Natural killer cell (primary cell): Measurements from ENCODE around the gene KRTAP5-6. TPM values are rescaled to one million over a fixed set of nuclear protein-coding genes. Genes with fewer than 3 reads are reported as not detected.
A peak's percentile ranks its signal among the peaks of the same experiment; 100 is the strongest.

Experiments
- ATAC-seq, 3 donors: fragments of 150-1000 bp in 2 of 3; fragments of 200-7000 bp in 1 of 3; cut with Tn5 transposase; 1 replicate in 1 of 3; 2 replicates in 2 of 3; pipeline ENCODE4 v1.10.0; 2021; ENCODE audit warnings: mild to moderate bottlenecking in 2 of 3, moderate library complexity in 2 of 3
- DNase-seq, 2 donors: peaks; one replicate each; pipeline versions ENCODE4 v3.0.0 to v3.0.0-alpha.2; 2013 to 2021; ENCODE audit warnings: mixed read lengths in 1 of 2
- H3K27ac ChIP-seq: one replicate; pipeline ENCODE4 v1.5.1; 2013; ENCODE audit warnings: mild to moderate bottlenecking, low read length
- H3K27me3 ChIP-seq: one replicate; pipeline ENCODE4 v1.6.1; 2013; ENCODE audit warnings: low read length; ENCODE audit not compliant: control insufficient read depth, insufficient read depth
- H3K36me3 ChIP-seq: one replicate; pipeline ENCODE4 v1.6.1; 2013; ENCODE audit warnings: low read length; ENCODE audit not compliant: control insufficient read depth, insufficient read depth
- H3K4me1 ChIP-seq: one replicate; pipeline ENCODE4 v1.6.1; 2013; ENCODE audit warnings: low read length; ENCODE audit not compliant: control insufficient read depth, insufficient read depth
- H3K4me3 ChIP-seq: one replicate; pipeline ENCODE4 v1.5.1; 2013; ENCODE audit warnings: low read length
- H3K9me3 ChIP-seq: one replicate; pipeline ENCODE4 v1.6.1; 2013; ENCODE audit warnings: low read length; ENCODE audit not compliant: control insufficient read depth, insufficient read depth
- H3K27ac Mint-ChIP-seq, 2 donors: one replicate each; pipeline ENCODE4 v1.8.0; 2022; ENCODE audit warnings: mild to moderate bottlenecking in 2 of 2, mixed read lengths in 2 of 2, moderate library complexity in 1 of 2
- H3K27me3 Mint-ChIP-seq, 2 donors: one replicate each; pipeline ENCODE4 v1.8.0; 2022; ENCODE audit warnings: low read depth in 2 of 2, mixed read lengths in 2 of 2
- H3K36me3 Mint-ChIP-seq: one replicate; pipeline ENCODE4 v1.8.0; 2022; ENCODE audit warnings: mixed read lengths
- H3K4me1 Mint-ChIP-seq, 2 donors: one replicate each; pipeline ENCODE4 v1.8.0; 2022; ENCODE audit warnings: mixed read lengths in 2 of 2
- H3K4me3 Mint-ChIP-seq: one replicate; pipeline ENCODE4 v1.8.0; 2022; ENCODE audit warnings: mild to moderate bottlenecking, moderate library complexity, mixed read lengths
- H3K9me3 Mint-ChIP-seq, 2 donors: one replicate each; pipeline ENCODE4 v1.8.0; 2022; ENCODE audit warnings: mixed read lengths in 2 of 2
- WGBS: methylation state at CpG from one replicate; pipeline ENCODE4 v1.1.7; 2013; ENCODE audit warnings: missing lambda C conversion rate; ENCODE audit not compliant: insufficient coverage; 5-methylcytosine and 5-hydroxymethylcytosine counted together
- intact Hi-C: fragments of 100-400 bp; cut with micrococcal nuclease; formaldehyde crosslinking; loops from one replicate; pipeline ENCODE4 v1.14.2; 2022
- total RNA-seq, 4 donors: library from RNA; stranded (reverse); fragments of 120-200 nt in 1 of 4; gene quantifications; one replicate each; pipeline versions ENCODE4 v1.2.3 to v1.2.4, GENCODE V29; 2013 to 2022
- TF ChIP-seq, protein P1 (sequence below): fragments of 200-600 bp; IDR thresholded peaks from one replicate; pipeline ENCODE4 v1.8.0; 2022; ENCODE audit warnings: antibody characterized with exemption

KRTAP5-6 gene
- total RNA-seq, 3 donors from 2014 or later (not counting 1 experiment from before 2014, with no cell fraction given): not detected

DNA sequence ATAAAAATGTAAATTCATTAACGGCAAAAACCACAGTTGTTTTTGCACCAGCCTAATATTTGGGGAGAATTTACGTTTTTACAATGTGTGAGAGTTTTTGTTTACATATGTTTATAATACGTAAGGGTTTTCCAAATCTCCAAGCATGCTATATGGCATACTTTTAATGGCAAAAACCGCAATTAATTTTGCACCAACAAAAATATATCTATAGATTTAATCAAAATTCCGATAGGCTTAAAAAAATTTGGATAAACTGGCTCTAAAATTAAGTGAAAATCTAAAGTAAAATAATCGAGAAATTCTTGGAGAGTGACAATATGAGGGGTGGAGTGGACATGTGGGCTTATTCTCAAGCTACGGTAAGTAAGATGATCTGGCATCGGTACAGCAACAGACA, 22.8 kb downstream of the KRTAP5-6 start:
- no peak overlapping the region for H3K4me3 ChIP-seq
- TF ChIP-seq, protein P1, sequence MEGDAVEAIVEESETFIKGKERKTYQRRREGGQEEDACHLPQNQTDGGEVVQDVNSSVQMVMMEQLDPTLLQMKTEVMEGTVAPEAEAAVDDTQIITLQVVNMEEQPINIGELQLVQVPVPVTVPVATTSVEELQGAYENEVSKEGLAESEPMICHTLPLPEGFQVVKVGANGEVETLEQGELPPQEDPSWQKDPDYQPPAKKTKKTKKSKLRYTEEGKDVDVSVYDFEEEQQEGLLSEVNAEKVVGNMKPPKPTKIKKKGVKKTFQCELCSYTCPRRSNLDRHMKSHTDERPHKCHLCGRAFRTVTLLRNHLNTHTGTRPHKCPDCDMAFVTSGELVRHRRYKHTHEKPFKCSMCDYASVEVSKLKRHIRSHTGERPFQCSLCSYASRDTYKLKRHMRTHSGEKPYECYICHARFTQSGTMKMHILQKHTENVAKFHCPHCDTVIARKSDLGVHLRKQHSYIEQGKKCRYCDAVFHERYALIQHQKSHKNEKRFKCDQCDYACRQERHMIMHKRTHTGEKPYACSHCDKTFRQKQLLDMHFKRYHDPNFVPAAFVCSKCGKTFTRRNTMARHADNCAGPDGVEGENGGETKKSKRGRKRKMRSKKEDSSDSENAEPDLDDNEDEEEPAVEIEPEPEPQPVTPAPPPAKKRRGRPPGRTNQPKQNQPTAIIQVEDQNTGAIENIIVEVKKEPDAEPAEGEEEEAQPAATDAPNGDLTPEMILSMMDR: no peak
- Mint-ChIP-seq H3K9me3 (no peaks in the 10 kb centered on the region), H3K36me3 (no peaks in the 10 kb centered on the region), H3K27me3 (peaks cover 0 to 4% of the 10 kb centered on the region in 2 donors), H3K27ac (no peak overlapping the region), H3K4me3 (no peak overlapping the region), H3K4me1 (no peaks in the 10 kb centered on the region)
- ATAC-seq (no peak), DNase-seq (no peak)
- no peaks in the 10 kb centered on the region for H3K36me3 ChIP-seq
- H3K4me1 ChIP-seq: no peaks in the 10 kb centered on the region
- H3K27ac ChIP-seq: no peak overlapping the region
- no peaks in the 10 kb centered on the region for H3K27me3 ChIP-seq
- H3K9me3 ChIP-seq: no peaks in the 10 kb centered on the region
- WGBS: 92% methylated on average over 4 of the region's 8 CpGs
- intact Hi-C loops: no loop called here

DNA sequence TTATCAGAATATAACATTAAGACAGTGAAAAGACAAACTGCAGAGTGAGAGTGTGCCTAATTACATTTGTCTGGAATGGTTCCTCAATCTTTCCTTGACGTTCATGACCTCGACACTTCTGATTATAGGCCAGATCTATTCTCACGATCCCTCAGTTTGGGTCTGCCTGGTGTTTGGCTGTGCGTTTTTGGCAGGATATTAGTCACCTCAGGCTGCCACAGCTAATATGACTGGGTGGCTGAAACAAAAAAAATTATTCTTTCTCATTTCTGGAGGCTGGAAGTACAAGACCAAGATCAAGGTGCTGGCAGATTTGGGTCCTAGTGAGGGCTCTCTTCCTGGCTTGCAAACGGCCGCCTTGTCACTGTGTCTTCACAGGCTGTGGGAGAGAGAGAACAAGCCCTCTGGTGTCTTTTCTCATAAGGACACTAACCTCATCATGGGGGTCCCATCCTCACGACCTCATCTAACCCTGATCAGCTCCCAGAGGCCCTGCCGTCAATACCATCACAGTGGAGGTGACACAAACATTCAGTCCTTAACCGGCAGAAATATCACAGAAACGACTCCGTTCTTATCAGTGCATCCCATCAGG, 30.2 kb downstream of the KRTAP5-6 start:
- ATAC-seq (no peak), DNase-seq (no peak)
- Mint-ChIP-seq H3K9me3 (no peaks in the 10 kb centered on the region), H3K4me1 (peaks cover 40 to 48% of the 10 kb centered on the region in 2 donors), H3K36me3 (no peaks in the 10 kb centered on the region), H3K27me3 (peaks cover 11 to 28% of the 10 kb centered on the region in 2 donors), H3K4me3 (no peak overlapping the region), H3K27ac (no peak overlapping the region)
- intact Hi-C loops: no loop called here
- Histone ChIP-seq H3K27me3 (no peaks in the 10 kb centered on the region), H3K4me1 (peaks cover 23% of the 10 kb centered on the region), H3K27ac (no peak overlapping the region), H3K9me3 (no peaks in the 10 kb centered on the region), H3K4me3 (no peak overlapping the region), H3K36me3 (no peaks in the 10 kb centered on the region)
- WGBS: 66% methylated on average over 11 of the region's 11 CpGs
- TF ChIP-seq, protein P1: no peak

DNA sequence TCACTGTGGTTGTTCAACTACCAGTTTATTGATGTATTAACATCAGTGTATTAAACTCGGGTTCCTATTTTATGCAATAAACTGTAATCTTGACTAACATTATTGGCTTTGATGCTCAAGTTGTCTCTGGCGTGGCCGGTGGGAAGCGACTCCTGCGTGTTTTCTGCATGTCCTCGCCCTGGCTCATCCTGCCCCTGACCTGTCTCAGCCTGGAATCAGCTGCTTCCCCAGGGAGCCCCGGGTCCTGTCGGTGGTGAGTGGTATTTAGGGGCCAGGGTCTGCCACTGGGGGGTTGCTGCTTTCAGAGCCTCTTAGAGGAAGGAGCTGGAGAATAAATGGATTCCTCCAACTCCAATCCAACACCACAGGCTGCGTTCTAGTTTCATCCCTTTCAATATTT, 30.9 kb downstream of the KRTAP5-6 start:
- intact Hi-C loops: no loop called here
- Histone ChIP-seq H3K27ac (no peak overlapping the region), H3K27me3 (no peaks in the 10 kb centered on the region), H3K36me3 (no peaks in the 10 kb centered on the region), H3K4me3 (no peak overlapping the region), H3K4me1 (peaks cover 23% of the 10 kb centered on the region), H3K9me3 (no peaks in the 10 kb centered on the region)
- H3K4me1 Mint-ChIP-seq: peaks cover 40 to 48% of the 10 kb centered on the region in 2 donors
- H3K4me3 Mint-ChIP-seq: no peak overlapping the region
- H3K9me3 Mint-ChIP-seq: no peaks in the 10 kb centered on the region
- peaks cover 12 to 28% of the 10 kb centered on the region in 2 donors for H3K27me3 Mint-ChIP-seq
- ATAC-seq (no peak), DNase-seq (no peak)
- H3K36me3 Mint-ChIP-seq: no peaks in the 10 kb centered on the region
- TF ChIP-seq, protein P1: no peak
- whole genome bisulfite sequencing: 87% methylated on average over 9 of the region's 9 CpGs
- H3K27ac Mint-ChIP-seq: no peak overlapping the region

DNA sequence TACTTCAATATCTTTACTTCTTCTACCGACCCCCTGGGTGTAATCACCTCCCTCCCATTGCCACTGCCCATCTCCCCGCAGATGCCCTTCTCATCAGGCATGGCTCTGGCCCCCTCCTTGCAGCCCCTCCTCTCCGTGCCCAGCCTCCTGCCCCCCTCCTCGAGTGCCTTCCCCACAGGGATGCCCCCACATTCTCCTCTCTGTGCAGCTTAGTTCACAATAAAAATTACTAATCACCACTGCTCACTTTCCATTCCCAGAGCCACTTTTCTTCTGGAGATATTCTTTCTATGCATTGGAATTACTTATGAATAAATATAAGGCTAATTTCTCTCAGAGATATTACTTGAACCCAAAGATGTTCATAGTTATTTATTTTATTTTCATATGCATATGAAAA, 31.3 kb downstream of the KRTAP5-6 start:
- no peaks in the 10 kb centered on the region for H3K36me3 ChIP-seq
- H3K27ac ChIP-seq: no peak overlapping the region
- ATAC-seq (no peak), DNase-seq (no peak)
- Mint-ChIP-seq H3K9me3 (no peaks in the 10 kb centered on the region), H3K4me1 (peaks cover 41 to 48% of the 10 kb centered on the region in 2 donors), H3K36me3 (no peaks in the 10 kb centered on the region), H3K27me3 (peaks cover 13 to 26% of the 10 kb centered on the region in 2 donors), H3K27ac (peak overlapping the region in 1 of 2 donors; percentile 25), H3K4me3 (no peak overlapping the region)
- H3K4me1 ChIP-seq: peaks cover 26% of the 10 kb centered on the region
- intact Hi-C loops: no loop called here
- no peaks in the 10 kb centered on the region for H3K27me3 ChIP-seq
- no peak overlapping the region for H3K4me3 ChIP-seq
- H3K9me3 ChIP-seq: no peaks in the 10 kb centered on the region
- 79% methylated on average over 4 of the region's 4 CpGs for WGBS
- TF ChIP-seq, protein P1: no peak
